Measurements from ENCODE around the gene SENP2.
"Not testable (repeated sequence)": the region's sequence is repeated elsewhere in the genome, so short reads cannot be mapped to it uniquely, and the experiment has no call there.

Gene SENP2

GRCh38 chr3:185649414-185649813 lies 63.3 kb downstream of the SENP2 start:
- no peak for FAIRE-seq

GRCh38 chr3:185651971-185652370 lies 65.9 kb downstream of the SENP2 start:
- FAIRE-seq, result no peak

- FAIRE-seq, result no peak
Observed at GRCh38 chr3:185653949-185654757, 68.1 kb downstream of the SENP2 start.

- FAIRE-seq, result no peak
Observed at GRCh38 chr3:185654758-185655145, 68.7 kb downstream of the SENP2 start.

GRCh38 chr3:185655426-185656320 lies 69.6 kb downstream of the SENP2 start:
- no peak for FAIRE-seq

GRCh38 chr3:185656321-185656840 lies 70.3 kb downstream of the SENP2 start:
- FAIRE-seq, result no peak

- FAIRE-seq, result no peak
Observed at GRCh38 chr3:185657211-185657610, 71.1 kb downstream of the SENP2 start.

GRCh38 chr3:185657691-185658503 lies 71.8 kb downstream of the SENP2 start:
- no peak for FAIRE-seq

GRCh38 chr3:185658504-185658912 lies 72.4 kb downstream of the SENP2 start:
- no peak for FAIRE-seq

GRCh38 chr3:185658943-185659342 lies 72.8 kb downstream of the SENP2 start:
- FAIRE-seq, result no peak

- no peak for FAIRE-seq
Observed at GRCh38 chr3:185659942-185660921, 74.1 kb downstream of the SENP2 start.

GRCh38 chr3:185661296-185661695 lies 75.2 kb downstream of the SENP2 start:
- not testable (repeated sequence) for FAIRE-seq

- no peak for FAIRE-seq
Observed at GRCh38 chr3:185661772-185662171, 75.7 kb downstream of the SENP2 start.

- FAIRE-seq, result no peak
Observed at GRCh38 chr3:185663929-185664328, 77.8 kb downstream of the SENP2 start.

- no peak for FAIRE-seq
Observed at GRCh38 chr3:185667574-185667973, 81.5 kb downstream of the SENP2 start.

GRCh38 chr3:185677146-185677829 lies 91.2 kb downstream of the SENP2 start:
- FAIRE-seq, result no peak

- FAIRE-seq, result no peak
Observed at GRCh38 chr3:185678027-185678426, 91.9 kb downstream of the SENP2 start.

GRCh38 chr3:185680231-185680630 lies 94.1 kb downstream of the SENP2 start:
- FAIRE-seq, result no peak

Data from colon (tissue), 2 donors.